ENCODE results near the gene PRR30. TPM values are rescaled to one million over a fixed set of nuclear protein-coding genes. Genes with fewer than 3 reads are reported as not detected.

PRR30 gene
- total and polyA plus RNA-seq, 2 donors (not counting 1 experiment from before 2014, with no cell fraction given), result not detected

DNA sequence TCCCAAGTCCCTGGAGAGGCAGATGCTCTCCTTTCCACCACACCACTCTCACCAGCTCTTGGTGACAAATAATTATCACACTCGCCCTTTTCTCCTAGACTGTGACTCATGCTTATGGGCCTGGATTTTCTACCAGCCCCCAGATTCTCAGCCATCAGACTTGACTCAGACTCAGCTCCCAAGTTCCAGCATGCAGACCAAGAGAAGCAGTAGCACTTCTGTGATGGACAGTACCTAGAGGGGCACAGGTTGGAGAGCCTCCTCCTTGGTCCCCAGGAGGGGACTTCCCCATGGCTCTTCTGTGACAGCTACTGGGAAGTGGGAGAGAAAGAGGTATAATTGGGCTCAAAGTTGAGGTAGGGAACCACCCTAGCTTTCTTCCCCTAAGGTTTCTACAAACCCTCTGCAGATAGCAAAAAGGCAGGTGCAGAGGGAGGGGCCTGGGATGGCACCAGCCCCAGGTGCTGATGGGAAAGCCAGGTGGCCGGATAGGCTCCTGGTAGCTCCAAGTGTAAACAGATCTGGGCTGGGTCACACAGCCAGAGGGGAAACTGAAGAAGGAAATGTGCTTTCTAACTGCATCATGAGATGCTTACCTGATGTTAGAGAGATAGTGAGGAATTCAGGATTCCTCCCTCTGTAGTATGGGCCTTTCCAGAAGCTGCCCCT is 13.7 kb upstream of the PRR30 start:
- no peak overlapping the region for H2AFZ ChIP-seq (ENCODE audit: low read length)
- no peak overlapping the region for H3K9ac ChIP-seq (ENCODE audit: insufficient read depth, low read length)
- no peak overlapping the region for H3K27ac ChIP-seq (ENCODE audit: insufficient read depth, low read length)
- no peaks in the 10 kb centered on the region for H3K36me3 ChIP-seq (ENCODE audit: control insufficient read depth, insufficient read depth, low read length)
- H3K9me3 ChIP-seq (ENCODE audit: control insufficient read depth, insufficient read depth, low read depth, low read length), result no peaks in the 10 kb centered on the region
- TF ChIP-seq, protein P1, sequence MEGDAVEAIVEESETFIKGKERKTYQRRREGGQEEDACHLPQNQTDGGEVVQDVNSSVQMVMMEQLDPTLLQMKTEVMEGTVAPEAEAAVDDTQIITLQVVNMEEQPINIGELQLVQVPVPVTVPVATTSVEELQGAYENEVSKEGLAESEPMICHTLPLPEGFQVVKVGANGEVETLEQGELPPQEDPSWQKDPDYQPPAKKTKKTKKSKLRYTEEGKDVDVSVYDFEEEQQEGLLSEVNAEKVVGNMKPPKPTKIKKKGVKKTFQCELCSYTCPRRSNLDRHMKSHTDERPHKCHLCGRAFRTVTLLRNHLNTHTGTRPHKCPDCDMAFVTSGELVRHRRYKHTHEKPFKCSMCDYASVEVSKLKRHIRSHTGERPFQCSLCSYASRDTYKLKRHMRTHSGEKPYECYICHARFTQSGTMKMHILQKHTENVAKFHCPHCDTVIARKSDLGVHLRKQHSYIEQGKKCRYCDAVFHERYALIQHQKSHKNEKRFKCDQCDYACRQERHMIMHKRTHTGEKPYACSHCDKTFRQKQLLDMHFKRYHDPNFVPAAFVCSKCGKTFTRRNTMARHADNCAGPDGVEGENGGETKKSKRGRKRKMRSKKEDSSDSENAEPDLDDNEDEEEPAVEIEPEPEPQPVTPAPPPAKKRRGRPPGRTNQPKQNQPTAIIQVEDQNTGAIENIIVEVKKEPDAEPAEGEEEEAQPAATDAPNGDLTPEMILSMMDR (conservative IDR thresholded peaks at IDR 0.05 in 1 of 2, IDR thresholded peaks at IDR 0.05 in 1 of 2; ENCODE audit: low read depth in 1 of 2, low read length in 2 of 2), result no peak
- no peak for TF ChIP-seq EZH2 (IDR thresholded peaks at IDR 0.05; ENCODE audit: low read length, missing control alignments)
- DNase-seq (ENCODE audit: low read depth in 2 of 2), result peak in 1 of 2 donors; percentile 44
- no peak overlapping the region for H3K4me2 ChIP-seq (ENCODE audit: extremely low read depth, insufficient read depth, low read length)
- no peaks in the 10 kb centered on the region for H3K79me2 ChIP-seq (ENCODE audit: control insufficient read depth, insufficient read depth, low read length)
- H3K4me1 ChIP-seq (ENCODE audit: control insufficient read depth, extremely low read depth, insufficient read depth, low read length), result no peaks in the 10 kb centered on the region
- no peaks in the 10 kb centered on the region for H4K20me1 ChIP-seq (ENCODE audit: control insufficient read depth, extremely low read depth, insufficient read depth, low read length)
- H3K27me3 ChIP-seq (ENCODE audit: control insufficient read depth, insufficient read depth, low read length), result peaks cover 28% of the 10 kb centered on the region
- H3K4me3 ChIP-seq (replicated peaks in 1 of 4; ENCODE audit: control extremely low read depth in 1 of 4, insufficient read depth in 1 of 4, low read depth in 3 of 4, low read length in 4 of 4), result no peak overlapping the region

DNA sequence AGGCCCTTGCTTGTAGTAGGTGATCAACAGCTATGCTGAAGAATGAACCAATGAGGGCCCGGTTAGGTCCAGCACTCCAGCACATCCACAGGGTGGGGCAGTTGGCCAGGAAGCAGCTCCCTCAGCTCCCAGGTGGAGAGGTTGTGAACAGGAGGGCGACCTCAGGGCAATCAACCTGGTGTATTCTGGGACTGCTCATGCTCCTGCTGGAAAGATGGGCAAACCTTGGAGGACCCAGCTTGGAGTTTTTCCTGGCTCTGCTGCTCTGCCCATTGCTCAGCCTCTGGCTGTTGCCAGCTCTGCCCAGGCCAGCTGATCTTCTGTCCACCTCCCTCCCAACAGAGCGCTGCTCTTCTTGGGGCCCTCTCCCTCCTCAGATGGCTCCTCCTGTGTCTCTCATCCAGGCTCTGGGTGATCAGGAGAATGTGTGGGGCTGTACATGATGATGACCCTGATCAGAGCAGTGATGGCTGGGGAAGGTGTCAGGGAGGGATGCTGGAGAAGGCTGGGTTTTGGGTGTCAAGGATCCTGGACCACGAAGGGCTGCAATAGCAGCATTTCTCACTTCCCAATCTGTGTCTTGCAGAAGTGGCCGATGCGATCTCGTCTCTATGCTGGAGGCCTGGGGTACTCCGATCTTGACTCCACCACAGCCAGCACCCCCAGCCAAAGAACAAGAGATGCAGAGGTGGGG is 13.0 kb upstream of the PRR30 start:
- Histone ChIP-seq H2AFZ (ENCODE audit: low read length) (no peak overlapping the region), H3K27me3 (ENCODE audit: control insufficient read depth, insufficient read depth, low read length) (peaks cover 30% of the 10 kb centered on the region), H3K9me3 (ENCODE audit: control insufficient read depth, insufficient read depth, low read depth, low read length) (no peaks in the 10 kb centered on the region), H4K20me1 (ENCODE audit: control insufficient read depth, extremely low read depth, insufficient read depth, low read length) (no peaks in the 10 kb centered on the region), H3K4me1 (ENCODE audit: control insufficient read depth, extremely low read depth, insufficient read depth, low read length) (no peaks in the 10 kb centered on the region), H3K36me3 (ENCODE audit: control insufficient read depth, insufficient read depth, low read length) (no peaks in the 10 kb centered on the region), H3K4me3 (replicated peaks in 1 of 4; ENCODE audit: control extremely low read depth in 1 of 4, insufficient read depth in 1 of 4, low read depth in 3 of 4, low read length in 4 of 4) (no peak overlapping the region), H3K4me2 (ENCODE audit: extremely low read depth, insufficient read depth, low read length) (no peak overlapping the region), H3K9ac (ENCODE audit: insufficient read depth, low read length) (no peak overlapping the region), H3K27ac (ENCODE audit: insufficient read depth, low read length) (no peak overlapping the region), H3K79me2 (ENCODE audit: control insufficient read depth, insufficient read depth, low read length) (no peaks in the 10 kb centered on the region)
- no peak for DNase-seq (ENCODE audit: low read depth in 2 of 2)
- TF ChIP-seq, protein P1 (conservative IDR thresholded peaks at IDR 0.05 in 1 of 2, IDR thresholded peaks at IDR 0.05 in 1 of 2; ENCODE audit: low read depth in 1 of 2, low read length in 2 of 2), result no peak
- TF ChIP-seq EZH2 (IDR thresholded peaks at IDR 0.05; ENCODE audit: low read length, missing control alignments), result no peak

DNA sequence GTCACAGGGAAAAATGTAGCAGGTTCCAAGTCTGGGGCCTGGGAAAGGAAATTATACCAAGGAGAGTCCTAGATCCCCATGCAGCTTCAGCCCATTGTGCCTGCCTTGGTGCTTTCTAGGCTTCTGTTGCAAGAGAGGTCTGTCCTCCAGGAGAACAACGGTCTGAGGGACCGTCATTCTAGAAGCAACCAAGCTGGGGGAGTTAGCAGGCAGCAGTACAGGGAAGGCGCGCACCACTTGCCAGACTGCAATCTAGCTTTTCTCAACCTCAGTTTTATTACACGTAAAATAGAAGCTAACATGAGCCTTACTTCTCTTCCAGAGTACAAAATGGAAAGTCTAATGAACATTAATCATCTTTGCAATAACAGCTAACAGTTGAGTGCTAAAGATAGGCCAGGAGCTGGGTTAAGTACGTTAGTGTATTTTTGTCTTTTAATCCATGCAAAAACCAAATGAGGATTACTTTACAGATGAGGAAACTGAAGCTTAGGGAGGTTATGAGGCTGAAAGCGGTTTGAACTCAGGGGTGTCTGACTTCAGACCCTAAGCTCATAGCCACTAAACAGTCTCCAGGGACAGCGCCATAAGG is 11.5 kb upstream of the PRR30 start:
- Histone ChIP-seq H4K20me1 (ENCODE audit: control insufficient read depth, extremely low read depth, insufficient read depth, low read length) (no peaks in the 10 kb centered on the region), H3K4me3 (replicated peaks in 1 of 4; ENCODE audit: control extremely low read depth in 1 of 4, insufficient read depth in 1 of 4, low read depth in 3 of 4, low read length in 4 of 4) (no peak overlapping the region), H3K9me3 (ENCODE audit: control insufficient read depth, insufficient read depth, low read depth, low read length) (no peaks in the 10 kb centered on the region), H3K27ac (ENCODE audit: insufficient read depth, low read length) (no peak overlapping the region), H3K4me1 (ENCODE audit: control insufficient read depth, extremely low read depth, insufficient read depth, low read length) (no peaks in the 10 kb centered on the region), H3K4me2 (ENCODE audit: extremely low read depth, insufficient read depth, low read length) (no peak overlapping the region), H3K9ac (ENCODE audit: insufficient read depth, low read length) (no peak overlapping the region), H3K27me3 (ENCODE audit: control insufficient read depth, insufficient read depth, low read length) (peaks cover 30% of the 10 kb centered on the region), H2AFZ (ENCODE audit: low read length) (no peak overlapping the region), H3K36me3 (ENCODE audit: control insufficient read depth, insufficient read depth, low read length) (no peaks in the 10 kb centered on the region), H3K79me2 (ENCODE audit: control insufficient read depth, insufficient read depth, low read length) (no peaks in the 10 kb centered on the region)
- TF ChIP-seq, protein P1 (conservative IDR thresholded peaks at IDR 0.05 in 1 of 2, IDR thresholded peaks at IDR 0.05 in 1 of 2; ENCODE audit: low read depth in 1 of 2, low read length in 2 of 2), result no peak
- TF ChIP-seq EZH2 (IDR thresholded peaks at IDR 0.05; ENCODE audit: low read length, missing control alignments), result no peak
- DNase-seq (ENCODE audit: low read depth in 2 of 2), result no peak
